ENCODE measurements around the gene CD44.

Gene CD44

DNA sequence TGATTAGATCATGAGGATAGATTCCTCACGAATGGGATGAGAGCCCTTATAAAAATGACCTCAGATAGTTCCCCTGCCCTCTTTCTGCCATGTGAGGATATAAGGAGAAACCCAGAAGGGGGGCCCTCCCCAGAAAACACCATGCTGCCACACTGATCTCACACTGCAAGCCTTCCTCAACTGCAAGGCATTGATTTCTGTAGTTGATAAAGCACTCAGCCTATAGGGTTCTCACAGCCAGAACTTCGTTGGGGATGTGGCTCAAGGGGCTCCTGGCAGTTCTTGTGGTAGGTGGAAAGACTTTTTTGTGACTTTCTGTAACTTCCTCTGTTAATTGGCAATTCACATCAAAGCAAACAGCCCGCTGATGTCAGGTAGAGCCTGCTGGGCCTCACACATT, 108.9 kb downstream of the CD44 start:
- Histone ChIP-seq H3K36me3 (ENCODE audit: insufficient read depth, low read depth, low read length) (no peaks in the 10 kb centered on the region), H3K27me3 (ENCODE audit: insufficient read depth, low read length) (no peaks in the 10 kb centered on the region), H3K4me3 (ENCODE audit: low read length) (no peak overlapping the region), H3K9ac (ENCODE audit: low read depth, low read length) (no peak overlapping the region), H3K9me3 (ENCODE audit: insufficient read depth, low read depth, low read length) (no peaks in the 10 kb centered on the region), H3K27ac (ENCODE audit: low read length) (no peak overlapping the region), H3K4me1 (ENCODE audit: insufficient read depth, low read length) (no peaks in the 10 kb centered on the region)

DNA sequence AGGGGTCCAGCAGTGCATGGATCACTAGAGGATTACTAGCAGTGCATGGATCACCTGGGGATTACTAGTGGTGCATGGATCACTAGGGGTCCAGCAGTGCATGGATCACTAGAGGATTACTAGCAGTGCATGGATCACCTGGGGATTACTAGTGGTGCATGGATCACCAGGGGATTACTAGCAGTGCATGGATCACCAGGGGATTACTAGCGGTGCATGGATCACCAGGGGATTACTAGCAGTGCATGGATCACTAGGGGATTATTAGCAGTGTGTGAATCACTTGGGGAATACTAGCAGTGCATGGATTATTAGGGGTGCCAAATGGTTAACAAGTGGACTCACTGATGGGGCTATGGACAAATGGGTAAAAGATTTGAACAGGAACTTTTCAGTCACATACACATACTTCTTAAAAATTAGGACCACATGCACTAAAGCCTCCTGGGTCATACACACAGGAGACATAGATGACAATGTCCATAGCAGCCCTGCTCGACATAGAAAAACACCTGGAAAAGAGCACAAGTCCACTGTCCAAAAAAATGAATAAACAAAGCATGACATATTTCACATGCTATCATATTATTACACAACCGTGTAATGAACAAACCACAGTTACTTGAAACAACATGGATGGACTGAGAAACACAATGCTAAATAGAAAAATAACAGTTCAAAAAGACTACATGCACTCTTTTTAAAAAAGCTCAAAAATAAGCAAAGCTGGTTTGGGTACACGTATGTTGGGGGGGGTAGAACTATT, 109.8 kb downstream of the CD44 start:
- Histone ChIP-seq H3K27me3 (ENCODE audit: insufficient read depth, low read length) (no peaks in the 10 kb centered on the region), H3K4me3 (ENCODE audit: low read length) (no peak overlapping the region), H3K27ac (ENCODE audit: low read length) (no peak overlapping the region), H3K4me1 (ENCODE audit: insufficient read depth, low read length) (no peaks in the 10 kb centered on the region), H3K36me3 (ENCODE audit: insufficient read depth, low read depth, low read length) (no peaks in the 10 kb centered on the region), H3K9ac (ENCODE audit: low read depth, low read length) (no peak overlapping the region), H3K9me3 (ENCODE audit: insufficient read depth, low read depth, low read length) (no peaks in the 10 kb centered on the region)

DNA sequence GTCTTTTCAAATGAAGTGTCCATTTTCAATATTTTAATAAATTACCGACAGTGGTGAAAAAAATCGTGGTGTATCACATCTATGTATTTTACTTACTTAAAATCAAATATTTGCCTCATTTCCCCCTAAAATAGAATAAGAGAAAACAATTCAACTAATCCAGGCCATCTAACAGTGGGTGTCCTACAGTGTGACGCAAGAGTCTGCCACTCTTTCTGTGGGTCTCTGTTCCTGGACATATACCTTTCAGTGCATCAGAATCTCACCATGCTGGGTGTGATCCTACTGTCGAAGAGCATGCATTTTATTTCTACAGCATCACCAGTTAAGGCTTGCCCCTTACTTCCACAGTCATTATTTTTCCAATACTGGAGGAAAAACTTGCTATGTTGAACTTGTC, 111.2 kb downstream of the CD44 start:
- Histone ChIP-seq H3K9me3 (ENCODE audit: insufficient read depth, low read depth, low read length) (no peaks in the 10 kb centered on the region), H3K36me3 (ENCODE audit: insufficient read depth, low read depth, low read length) (no peaks in the 10 kb centered on the region), H3K4me1 (ENCODE audit: insufficient read depth, low read length) (no peaks in the 10 kb centered on the region), H3K27me3 (ENCODE audit: insufficient read depth, low read length) (no peaks in the 10 kb centered on the region), H3K27ac (ENCODE audit: low read length) (no peak overlapping the region), H3K9ac (ENCODE audit: low read depth, low read length) (no peak overlapping the region), H3K4me3 (ENCODE audit: low read length) (no peak overlapping the region)

DNA sequence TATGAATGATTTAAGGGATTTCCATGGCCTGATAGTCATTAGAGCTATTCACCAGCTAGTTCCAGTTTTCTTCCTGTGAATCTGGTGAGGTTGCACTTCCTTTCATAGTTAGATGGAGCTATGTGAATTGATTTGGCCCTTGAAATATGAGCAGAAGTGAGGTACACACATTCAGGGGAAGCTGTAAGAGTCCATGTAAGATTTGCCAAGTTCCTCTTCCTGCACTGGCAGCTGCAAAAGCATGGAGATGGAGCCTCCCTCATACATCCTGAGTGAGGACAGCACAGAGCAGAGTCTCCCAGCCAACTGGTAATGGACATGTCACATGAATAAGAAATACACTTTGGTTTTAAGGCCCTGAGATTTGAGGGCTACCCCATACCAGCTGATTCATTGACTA, 111.7 kb downstream of the CD44 start:
- no peak overlapping the region for H3K9ac ChIP-seq (ENCODE audit: low read depth, low read length)
- H3K36me3 ChIP-seq (ENCODE audit: insufficient read depth, low read depth, low read length), result no peaks in the 10 kb centered on the region
- no peaks in the 10 kb centered on the region for H3K4me1 ChIP-seq (ENCODE audit: insufficient read depth, low read length)
- H3K27ac ChIP-seq (ENCODE audit: low read length), result no peak overlapping the region
- H3K9me3 ChIP-seq (ENCODE audit: insufficient read depth, low read depth, low read length), result no peaks in the 10 kb centered on the region
- no peaks in the 10 kb centered on the region for H3K27me3 ChIP-seq (ENCODE audit: insufficient read depth, low read length)
- no peak overlapping the region for H3K4me3 ChIP-seq (ENCODE audit: low read length)

DNA sequence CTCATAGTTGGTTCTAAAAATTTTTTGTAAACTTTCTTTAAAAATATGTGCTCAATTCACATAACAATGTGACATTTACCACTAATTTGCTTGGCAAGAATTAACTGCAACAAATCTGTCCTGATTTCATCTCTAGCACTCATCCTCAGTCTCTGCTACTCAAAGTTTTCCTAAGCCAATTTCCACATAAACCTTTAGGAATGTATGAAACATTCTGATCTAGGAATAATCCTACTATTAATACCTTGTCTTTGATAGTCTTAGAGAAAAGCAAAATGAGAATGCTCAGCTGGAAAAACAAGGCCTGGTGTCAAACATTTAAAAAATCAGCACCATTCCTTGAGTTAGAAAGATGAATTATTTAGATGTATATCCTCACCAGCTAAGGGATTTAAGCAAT, 114.3 kb downstream of the CD44 start:
- Histone ChIP-seq H3K36me3 (ENCODE audit: insufficient read depth, low read depth, low read length) (no peaks in the 10 kb centered on the region), H3K4me3 (ENCODE audit: low read length) (no peak overlapping the region), H3K9me3 (ENCODE audit: insufficient read depth, low read depth, low read length) (no peaks in the 10 kb centered on the region), H3K9ac (ENCODE audit: low read depth, low read length) (no peak overlapping the region), H3K27ac (ENCODE audit: low read length) (no peak overlapping the region), H3K27me3 (ENCODE audit: insufficient read depth, low read length) (no peaks in the 10 kb centered on the region), H3K4me1 (ENCODE audit: insufficient read depth, low read length) (no peaks in the 10 kb centered on the region)

DNA sequence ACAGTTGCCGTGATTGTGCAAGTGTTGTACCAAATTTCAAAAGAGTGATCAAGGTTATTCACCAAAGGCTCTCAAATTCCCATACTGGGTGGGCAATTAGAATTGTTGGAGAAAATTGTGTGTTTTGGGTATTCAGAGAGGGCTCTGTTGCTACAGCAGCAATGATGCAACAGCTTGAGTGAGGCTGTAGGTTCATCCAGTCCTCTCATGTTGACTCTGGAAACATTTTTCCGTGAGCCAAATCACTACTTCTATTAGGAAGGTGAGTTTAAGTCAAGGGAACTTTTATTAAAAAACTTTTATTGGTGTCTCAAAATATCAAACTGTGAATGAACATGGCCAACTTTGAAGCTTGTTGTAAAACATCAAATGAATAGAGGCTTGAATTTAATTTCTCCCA, 116.5 kb downstream of the CD44 start:
- Histone ChIP-seq H3K9ac (ENCODE audit: low read depth, low read length) (no peak overlapping the region), H3K4me1 (ENCODE audit: insufficient read depth, low read length) (no peaks in the 10 kb centered on the region), H3K27ac (ENCODE audit: low read length) (no peak overlapping the region), H3K4me3 (ENCODE audit: low read length) (no peak overlapping the region), H3K9me3 (ENCODE audit: insufficient read depth, low read depth, low read length) (no peaks in the 10 kb centered on the region), H3K36me3 (ENCODE audit: insufficient read depth, low read depth, low read length) (no peaks in the 10 kb centered on the region), H3K27me3 (ENCODE audit: insufficient read depth, low read length) (no peaks in the 10 kb centered on the region)

DNA sequence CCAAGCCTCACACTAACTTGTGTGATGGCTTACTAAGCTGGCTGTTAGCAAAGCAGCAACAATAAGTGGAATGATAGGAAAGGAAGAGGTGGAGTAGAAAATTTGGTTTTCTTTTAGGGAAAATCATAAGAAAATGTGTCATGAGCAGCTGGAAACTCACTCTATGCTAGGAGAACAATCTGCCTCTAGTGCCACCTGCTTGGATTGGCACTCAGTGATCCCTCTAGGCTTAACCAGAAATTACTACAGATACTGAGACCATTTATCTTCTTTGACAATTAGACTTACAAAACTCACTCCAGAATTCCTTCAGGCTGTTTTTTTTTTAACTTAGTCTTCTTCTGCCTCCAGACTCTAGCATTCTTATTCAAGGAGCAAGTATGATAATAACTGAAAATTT, 117.3 kb downstream of the CD44 start:
- Histone ChIP-seq H3K9me3 (ENCODE audit: insufficient read depth, low read depth, low read length) (no peaks in the 10 kb centered on the region), H3K9ac (ENCODE audit: low read depth, low read length) (no peak overlapping the region), H3K36me3 (ENCODE audit: insufficient read depth, low read depth, low read length) (no peaks in the 10 kb centered on the region), H3K4me3 (ENCODE audit: low read length) (no peak overlapping the region), H3K27ac (ENCODE audit: low read length) (no peak overlapping the region), H3K27me3 (ENCODE audit: insufficient read depth, low read length) (no peaks in the 10 kb centered on the region), H3K4me1 (ENCODE audit: insufficient read depth, low read length) (no peaks in the 10 kb centered on the region)

DNA sequence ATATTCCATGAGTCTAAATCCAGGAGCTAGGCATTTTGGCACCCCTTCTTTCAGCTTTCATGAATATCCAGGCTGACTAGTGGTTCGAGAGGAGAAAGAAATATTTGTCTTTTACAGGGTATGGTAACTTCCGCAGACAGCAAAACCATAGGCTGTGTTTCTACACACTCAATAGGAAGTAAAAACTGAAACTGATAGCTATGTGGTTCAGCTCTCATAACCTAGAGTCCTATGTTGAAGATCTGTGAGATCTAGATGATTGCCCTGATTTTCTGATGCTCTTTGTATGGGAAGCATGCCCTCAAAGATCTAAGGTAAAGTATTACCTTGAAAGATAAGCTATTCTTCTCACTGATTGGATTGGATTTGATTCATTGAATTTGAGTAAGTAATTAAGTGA, 118.3 kb downstream of the CD44 start:
- Histone ChIP-seq H3K36me3 (ENCODE audit: insufficient read depth, low read depth, low read length) (no peaks in the 10 kb centered on the region), H3K4me3 (ENCODE audit: low read length) (no peak overlapping the region), H3K9me3 (ENCODE audit: insufficient read depth, low read depth, low read length) (no peaks in the 10 kb centered on the region)

DNA sequence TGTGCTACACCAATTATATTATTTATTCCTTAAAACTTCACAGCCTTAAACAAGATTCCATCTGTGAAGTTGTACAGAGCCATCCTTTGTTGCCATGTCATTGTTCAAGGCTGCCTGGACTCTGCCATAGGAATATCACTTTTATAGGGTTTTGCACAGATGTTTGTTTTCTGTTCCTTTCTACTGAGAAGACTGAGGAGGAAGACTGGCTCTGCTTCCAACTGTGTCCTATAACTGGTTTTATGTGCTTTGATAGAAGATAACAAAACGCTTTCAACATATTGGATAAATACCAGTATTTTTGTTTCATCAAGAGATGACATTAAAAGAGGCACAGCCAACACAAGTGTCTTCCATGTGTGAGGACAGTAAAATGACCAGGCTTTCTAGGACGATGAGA, 120.6 kb downstream of the CD44 start:
- H3K27ac ChIP-seq (ENCODE audit: low read length), result no peak overlapping the region
- no peaks in the 10 kb centered on the region for H3K27me3 ChIP-seq (ENCODE audit: insufficient read depth, low read length)
- no peaks in the 10 kb centered on the region for H3K9me3 ChIP-seq (ENCODE audit: insufficient read depth, low read depth, low read length)
- no peaks in the 10 kb centered on the region for H3K36me3 ChIP-seq (ENCODE audit: insufficient read depth, low read depth, low read length)
- H3K4me3 ChIP-seq (ENCODE audit: low read length), result no peak overlapping the region
- H3K4me1 ChIP-seq (ENCODE audit: insufficient read depth, low read length), result no peaks in the 10 kb centered on the region
- H3K9ac ChIP-seq (ENCODE audit: low read depth, low read length), result no peak overlapping the region

More for the DNA sequence above, 118.3 kb downstream of the CD44 start:
- Histone ChIP-seq H3K27ac (ENCODE audit: low read length) (no peak overlapping the region), H3K27me3 (ENCODE audit: insufficient read depth, low read length) (no peaks in the 10 kb centered on the region), H3K9ac (ENCODE audit: low read depth, low read length) (no peak overlapping the region), H3K4me1 (ENCODE audit: insufficient read depth, low read length) (no peaks in the 10 kb centered on the region)

DNA sequence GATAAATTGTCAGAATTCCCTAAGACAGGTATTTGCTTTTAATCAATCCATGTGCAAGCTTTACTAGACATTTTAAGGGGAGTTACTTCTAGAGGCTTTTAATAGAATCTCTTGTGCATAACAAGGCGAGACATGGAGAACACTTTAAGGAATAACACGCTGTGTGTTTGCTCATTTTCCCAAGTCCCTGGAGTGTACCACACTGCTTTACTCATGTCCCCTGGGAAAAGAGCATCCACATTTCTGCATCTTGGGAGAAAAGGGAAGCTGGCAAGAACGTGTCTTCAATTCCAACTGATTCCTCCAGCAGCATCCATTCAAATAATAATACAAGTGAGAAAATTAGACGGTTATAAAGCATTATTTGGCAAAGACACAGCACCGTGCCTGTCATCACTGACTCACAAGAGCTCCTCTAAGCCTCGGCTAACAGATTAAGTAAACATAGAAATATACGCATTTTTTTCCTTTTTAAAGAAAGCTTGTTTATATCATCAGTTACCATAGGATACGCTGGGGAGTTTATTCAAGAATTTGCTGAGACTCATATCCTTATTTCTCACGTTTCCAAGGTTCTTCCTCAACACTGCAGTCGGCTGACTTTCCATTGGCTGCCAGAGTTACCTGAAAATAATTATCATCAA, 121.5 kb downstream of the CD44 start:
- Histone ChIP-seq H3K4me3 (ENCODE audit: low read length) (no peak overlapping the region), H3K9me3 (ENCODE audit: insufficient read depth, low read depth, low read length) (no peaks in the 10 kb centered on the region), H3K9ac (ENCODE audit: low read depth, low read length) (no peak overlapping the region), H3K27me3 (ENCODE audit: insufficient read depth, low read length) (no peaks in the 10 kb centered on the region), H3K36me3 (ENCODE audit: insufficient read depth, low read depth, low read length) (no peaks in the 10 kb centered on the region), H3K4me1 (ENCODE audit: insufficient read depth, low read length) (no peaks in the 10 kb centered on the region), H3K27ac (ENCODE audit: low read length) (no peak overlapping the region)

DNA sequence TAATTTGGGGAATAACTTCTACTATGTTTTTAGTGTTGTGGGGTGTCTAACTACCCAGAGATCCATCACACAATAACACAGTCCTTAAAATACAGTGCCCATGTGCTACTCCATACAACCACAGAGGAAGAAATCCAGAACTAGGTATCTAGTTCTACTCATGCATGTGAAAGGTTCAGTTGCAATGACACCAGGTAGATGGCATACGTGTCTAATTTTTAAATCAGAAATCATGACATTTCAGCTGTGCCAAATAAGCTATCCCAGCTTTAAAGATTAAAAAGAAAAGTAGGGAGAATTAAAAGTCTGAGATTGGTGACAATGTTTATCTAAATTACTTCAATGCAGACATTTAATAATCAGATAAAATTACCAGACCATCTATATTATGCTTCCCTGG, 122.2 kb downstream of the CD44 start:
- no peak overlapping the region for H3K4me3 ChIP-seq (ENCODE audit: low read length)
- H3K27ac ChIP-seq (ENCODE audit: low read length), result no peak overlapping the region

DNA sequence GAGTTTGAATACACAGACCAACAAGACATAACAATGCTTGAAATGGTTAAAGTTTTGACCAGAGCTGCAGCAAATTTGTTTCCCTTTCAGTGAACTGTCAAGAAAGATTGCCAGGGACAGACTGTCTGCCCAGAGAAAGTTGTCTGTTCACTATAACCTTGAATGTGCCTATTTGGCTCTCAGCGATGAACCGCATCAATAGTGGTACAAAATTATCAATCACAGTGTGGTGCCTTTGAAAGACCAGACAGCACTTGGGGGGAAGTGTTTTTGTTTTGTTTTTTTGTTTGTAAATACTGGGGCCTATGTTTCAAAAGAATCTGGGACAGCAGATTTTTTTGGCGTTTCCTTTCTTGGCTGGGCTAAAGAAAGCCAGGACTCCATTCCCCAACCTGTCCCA, 123.1 kb downstream of the CD44 start:
- Histone ChIP-seq H3K9ac (ENCODE audit: low read depth, low read length) (no peak overlapping the region), H3K27ac (ENCODE audit: low read length) (no peak overlapping the region), H3K4me1 (ENCODE audit: insufficient read depth, low read length) (no peaks in the 10 kb centered on the region), H3K27me3 (ENCODE audit: insufficient read depth, low read length) (no peaks in the 10 kb centered on the region), H3K36me3 (ENCODE audit: insufficient read depth, low read depth, low read length) (no peaks in the 10 kb centered on the region), H3K9me3 (ENCODE audit: insufficient read depth, low read depth, low read length) (no peaks in the 10 kb centered on the region), H3K4me3 (ENCODE audit: low read length) (no peak overlapping the region)

More for the DNA sequence above, 122.2 kb downstream of the CD44 start:
- Histone ChIP-seq H3K9ac (ENCODE audit: low read depth, low read length) (no peak overlapping the region), H3K36me3 (ENCODE audit: insufficient read depth, low read depth, low read length) (no peaks in the 10 kb centered on the region), H3K9me3 (ENCODE audit: insufficient read depth, low read depth, low read length) (no peaks in the 10 kb centered on the region), H3K27me3 (ENCODE audit: insufficient read depth, low read length) (no peaks in the 10 kb centered on the region), H3K4me1 (ENCODE audit: insufficient read depth, low read length) (no peaks in the 10 kb centered on the region)

All from iPS-20b (cell line).